Mesothelial cell of epicardium (in vitro differentiated cells): Measurements from ENCODE around the gene SEMA7A. TPM values are rescaled to one million over a fixed set of nuclear protein-coding genes. Genes with fewer than 3 reads are reported as not detected.
"Not testable (repeated sequence)": the region's sequence is repeated elsewhere in the genome, so short reads cannot be mapped to it uniquely, and the experiment has no call there.

Experiments
- DNase-seq, 2 experiments: peaks; one replicate each; pipeline ENCODE4 v3.0.0; 2021; ENCODE audit warnings: low spot score in 2 of 2; ENCODE audit not compliant: unreplicated experiment in 2 of 2
- H3K27ac Mint-ChIP-seq: 2 replicates; pipeline ENCODE4 v1.8.0; 2021; ENCODE audit warnings: mixed read lengths
- H3K27me3 Mint-ChIP-seq: 2 replicates; pipeline ENCODE4 v1.8.0; 2021; ENCODE audit warnings: low read depth, mixed read lengths
- H3K36me3 Mint-ChIP-seq: 2 replicates; pipeline ENCODE4 v1.8.0; 2021; ENCODE audit warnings: mixed read lengths
- H3K4me1 Mint-ChIP-seq: 2 replicates; pipeline ENCODE4 v1.8.0; 2021; ENCODE audit warnings: mixed read lengths
- H3K4me3 Mint-ChIP-seq: 2 replicates; pipeline ENCODE4 v1.8.0; 2021; ENCODE audit warnings: mild to moderate bottlenecking, moderate library complexity, mixed read lengths
- H3K9me3 Mint-ChIP-seq: 2 replicates; pipeline ENCODE4 v1.8.0; 2021; ENCODE audit warnings: mixed read lengths
- CTCF ChIP-seq: fragments of 200-600 bp; sonication (generic); IDR thresholded peaks from one replicate; pipeline ENCODE4 v1.5.0; 2021; ENCODE audit warnings: antibody characterized with exemption; ENCODE audit not compliant: unreplicated experiment
- total RNA-seq: library from RNA; stranded (reverse); gene quantifications from 3 replicates; pipeline ENCODE4 v1.2.1, GENCODE V29; 2021

Gene SEMA7A
- total RNA-seq, 1 donor from 2014 or later, result 5.0 TPM

GRCh38 chr15:74460871-74461846, 27.4 kb upstream of the SEMA7A start, which contains the start of gene UBL7:
UBL7 (minus strand) TSS chr15:74461160; CDS start chr15:74458867, 2,293 bp downstream.
- peak; percentile 92 to 95 for DNase-seq
- H3K4me3 Mint-ChIP-seq, result peak within 1 kb of the TSS; percentile 83
- no peaks in the 10 kb centered on the region for H3K27me3 Mint-ChIP-seq

GRCh38 chr15:74460298-74460697, 26.5 kb upstream of the SEMA7A start:
- H3K27me3 Mint-ChIP-seq, result no peaks in the 10 kb centered on the region
- peaks cover 16% of the 10 kb centered on the region for H3K9me3 Mint-ChIP-seq
- H3K4me1 Mint-ChIP-seq, result peaks cover 20% of the 10 kb centered on the region
- H3K4me3 Mint-ChIP-seq, result peak overlapping the region; percentile 83
- TF ChIP-seq CTCF, result no peak
- peaks cover 32% of the 10 kb centered on the region for H3K36me3 Mint-ChIP-seq
- no peak for DNase-seq
- H3K27ac Mint-ChIP-seq, result peak overlapping the region; percentile 97

More at GRCh38 chr15:74460871-74461846, 27.4 kb upstream of the SEMA7A start, which contains the start of gene UBL7:
- Mint-ChIP-seq H3K36me3 (peaks cover 33% of the 10 kb centered on the region), H3K9me3 (peaks cover 19% of the 10 kb centered on the region), H3K4me1 (peaks cover 20% of the 10 kb centered on the region), H3K27ac (peak within 1 kb of the TSS; percentile 97)
- TF ChIP-seq CTCF, result no peak

- Mint-ChIP-seq H3K4me1 (peaks cover 20% of the 10 kb centered on the region), H3K4me3 (peak overlapping the region; percentile 83), H3K36me3 (peaks cover 32% of the 10 kb centered on the region), H3K9me3 (peaks cover 15% of the 10 kb centered on the region)
- not testable (repeated sequence) for DNase-seq, H3K27ac Mint-ChIP-seq, H3K27me3 Mint-ChIP-seq
Observed at GRCh38 chr15:74459798-74460197, 26.0 kb upstream of the SEMA7A start.

- Mint-ChIP-seq H3K27me3 (no peaks in the 10 kb centered on the region), H3K27ac (no peak overlapping the region), H3K9me3 (peaks cover 3% of the 10 kb centered on the region), H3K4me3 (no peak overlapping the region), H3K4me1 (peaks cover 20% of the 10 kb centered on the region), H3K36me3 (peaks cover 26% of the 10 kb centered on the region)
- no peak for DNase-seq
- no peak for TF ChIP-seq CTCF
Observed at GRCh38 chr15:74458473-74458872, 24.7 kb upstream of the SEMA7A start.

- Mint-ChIP-seq H3K36me3 (peaks cover 25% of the 10 kb centered on the region), H3K4me1 (peaks cover 12% of the 10 kb centered on the region)
- not testable (repeated sequence) for H3K9me3 Mint-ChIP-seq, DNase-seq, H3K27me3 Mint-ChIP-seq, H3K4me3 Mint-ChIP-seq, H3K27ac Mint-ChIP-seq
Observed at GRCh38 chr15:74457036-74457435, 23.3 kb upstream of the SEMA7A start.

GRCh38 chr15:74454764-74455500, 21.2 kb upstream of the SEMA7A start:
- Mint-ChIP-seq H3K27ac (no peak overlapping the region), H3K27me3 (no peaks in the 10 kb centered on the region), H3K4me1 (no peaks in the 10 kb centered on the region), H3K4me3 (no peak overlapping the region), H3K36me3 (peaks cover 35% of the 10 kb centered on the region), H3K9me3 (no peaks in the 10 kb centered on the region)
- TF ChIP-seq CTCF, result no peak
- DNase-seq, result no peak
